ENCODE measurements around the gene AUNIP.

DNA sequence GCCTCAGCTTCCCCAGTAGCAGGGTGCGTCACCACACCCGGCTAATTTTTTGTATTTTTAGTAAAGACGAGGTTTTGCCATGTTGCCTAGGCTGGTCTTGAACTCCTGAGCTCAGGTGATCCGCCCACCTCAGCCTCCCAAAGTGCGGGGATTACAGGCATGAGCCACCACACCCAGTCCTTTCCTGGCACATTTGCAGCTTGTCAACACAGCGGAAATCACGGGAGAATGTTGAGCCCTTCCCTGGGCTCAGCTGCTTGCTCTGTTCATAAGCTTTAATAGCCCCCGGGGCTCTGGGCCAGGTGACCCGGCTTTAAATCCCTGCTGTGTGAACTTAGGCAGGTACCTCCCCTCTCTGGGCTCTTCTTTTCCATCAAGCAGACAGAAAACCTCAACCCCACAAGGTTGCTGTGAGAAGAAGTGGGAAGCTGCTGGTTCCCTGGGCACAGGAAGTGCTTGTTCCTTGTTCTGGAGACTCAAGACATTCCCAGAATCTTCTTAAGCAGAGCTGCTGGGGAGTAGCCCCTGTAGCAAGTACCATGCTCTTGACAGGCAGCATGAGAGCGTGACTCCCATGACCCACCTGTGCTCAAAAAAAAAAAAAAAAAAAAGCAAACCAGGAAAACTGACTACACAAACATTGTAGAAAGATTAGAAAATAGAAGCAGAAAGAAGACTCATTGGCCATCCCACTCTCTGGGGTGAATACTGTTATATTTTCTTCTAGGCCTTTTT, 73.8 kb downstream of the AUNIP start:
- TF ChIP-seq, protein P1, sequence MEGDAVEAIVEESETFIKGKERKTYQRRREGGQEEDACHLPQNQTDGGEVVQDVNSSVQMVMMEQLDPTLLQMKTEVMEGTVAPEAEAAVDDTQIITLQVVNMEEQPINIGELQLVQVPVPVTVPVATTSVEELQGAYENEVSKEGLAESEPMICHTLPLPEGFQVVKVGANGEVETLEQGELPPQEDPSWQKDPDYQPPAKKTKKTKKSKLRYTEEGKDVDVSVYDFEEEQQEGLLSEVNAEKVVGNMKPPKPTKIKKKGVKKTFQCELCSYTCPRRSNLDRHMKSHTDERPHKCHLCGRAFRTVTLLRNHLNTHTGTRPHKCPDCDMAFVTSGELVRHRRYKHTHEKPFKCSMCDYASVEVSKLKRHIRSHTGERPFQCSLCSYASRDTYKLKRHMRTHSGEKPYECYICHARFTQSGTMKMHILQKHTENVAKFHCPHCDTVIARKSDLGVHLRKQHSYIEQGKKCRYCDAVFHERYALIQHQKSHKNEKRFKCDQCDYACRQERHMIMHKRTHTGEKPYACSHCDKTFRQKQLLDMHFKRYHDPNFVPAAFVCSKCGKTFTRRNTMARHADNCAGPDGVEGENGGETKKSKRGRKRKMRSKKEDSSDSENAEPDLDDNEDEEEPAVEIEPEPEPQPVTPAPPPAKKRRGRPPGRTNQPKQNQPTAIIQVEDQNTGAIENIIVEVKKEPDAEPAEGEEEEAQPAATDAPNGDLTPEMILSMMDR (IDR thresholded peaks at IDR 0.05; ENCODE audit: low read length): no peak
- TF ChIP-seq EZH2 (IDR thresholded peaks at IDR 0.05; ENCODE audit: borderline replicate concordance, low read length): no peak
